AG04450 (cell line): Measurements from ENCODE around the gene BRAF. TPM values are rescaled to one million over a fixed set of nuclear protein-coding genes. Genes with fewer than 3 reads are reported as not detected.

Experiments used
- CTCF ChIA-PET: fragments of 300-600, 350-600 bp; formaldehyde crosslinking; extraction: SDS; loops from one replicate; lab custom pipeline; 2022; ENCODE audit warnings: antibody characterized with exemption, inconsistent platforms; lab: Charles Lee
- POLR2A ChIA-PET: fragments of 350-600 bp; formaldehyde crosslinking; extraction: SDS; loops from one replicate; lab custom pipeline; 2021; ENCODE audit warnings: antibody characterized with exemption, inconsistent platforms; lab: Yijun Ruan, JAX
- DNase-seq: peaks from one replicate; pipeline ENCODE4 v3.0.0-alpha.2; 2011; ENCODE audit warnings: low read depth, low spot score
- H3K27ac ChIP-seq: one replicate; pipeline ENCODE4 v1.5.1; 2012; ENCODE audit warnings: low read depth, low read length, control low read depth
- H3K27me3 ChIP-seq: one replicate; pipeline ENCODE4 v1.6.0; 2012; ENCODE audit warnings: low read length; ENCODE audit not compliant: control insufficient read depth, insufficient read depth
- H3K4me3 ChIP-seq: 2 replicates; pipeline ENCODE4 v1.5.1; 2011; ENCODE audit warnings: mild to moderate bottlenecking, low read depth, low read length, control low read depth
- H3K9me3 ChIP-seq: 2 replicates; pipeline ENCODE4 v1.5.1; 2012; ENCODE audit warnings: low read length; ENCODE audit not compliant: control insufficient read depth, insufficient read depth
- polyA plus RNA-seq: library from polyadenylated mRNA; depleted of rRNA; stranded (reverse); fragments of >200 nt; gene quantifications from 2 replicates; pipeline ENCODE4 v1.2.3, GENCODE V29; 2011
- TF ChIP-seq, protein P1 (sequence below): IDR thresholded peaks from 2 replicates; pipeline ENCODE4 v1.5.1; 2011; ENCODE audit warnings: low read depth, low read length, control low read depth, inconsistent platforms

Gene BRAF
- polyA plus RNA-seq, 1 experiment: 19.3 TPM

DNA sequence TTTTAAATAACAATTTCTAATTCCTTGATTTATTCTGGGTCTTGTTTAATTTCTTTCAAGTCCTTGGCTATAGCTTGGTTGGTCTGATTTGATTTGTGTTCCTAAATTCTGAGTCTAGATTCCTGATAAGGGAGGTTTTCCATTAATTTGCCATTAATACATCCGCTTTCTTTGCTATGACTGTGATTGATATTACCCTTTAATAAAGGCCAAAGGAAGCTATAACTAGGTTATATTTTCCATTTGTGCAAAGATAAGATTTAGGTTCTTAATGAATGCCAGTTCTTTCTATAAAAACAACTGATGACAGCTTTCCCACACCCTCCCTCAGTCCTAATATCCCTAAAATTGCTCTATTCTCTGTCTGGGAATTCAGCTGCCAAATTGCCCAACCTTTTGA lies 200.0 kb downstream of the BRAF start:
- Histone ChIP-seq H3K27ac (no peak overlapping the region), H3K27me3 (no peaks in the 10 kb centered on the region), H3K4me3 (no peak overlapping the region), H3K9me3 (no peaks in the 10 kb centered on the region)
- TF ChIP-seq, protein P1, sequence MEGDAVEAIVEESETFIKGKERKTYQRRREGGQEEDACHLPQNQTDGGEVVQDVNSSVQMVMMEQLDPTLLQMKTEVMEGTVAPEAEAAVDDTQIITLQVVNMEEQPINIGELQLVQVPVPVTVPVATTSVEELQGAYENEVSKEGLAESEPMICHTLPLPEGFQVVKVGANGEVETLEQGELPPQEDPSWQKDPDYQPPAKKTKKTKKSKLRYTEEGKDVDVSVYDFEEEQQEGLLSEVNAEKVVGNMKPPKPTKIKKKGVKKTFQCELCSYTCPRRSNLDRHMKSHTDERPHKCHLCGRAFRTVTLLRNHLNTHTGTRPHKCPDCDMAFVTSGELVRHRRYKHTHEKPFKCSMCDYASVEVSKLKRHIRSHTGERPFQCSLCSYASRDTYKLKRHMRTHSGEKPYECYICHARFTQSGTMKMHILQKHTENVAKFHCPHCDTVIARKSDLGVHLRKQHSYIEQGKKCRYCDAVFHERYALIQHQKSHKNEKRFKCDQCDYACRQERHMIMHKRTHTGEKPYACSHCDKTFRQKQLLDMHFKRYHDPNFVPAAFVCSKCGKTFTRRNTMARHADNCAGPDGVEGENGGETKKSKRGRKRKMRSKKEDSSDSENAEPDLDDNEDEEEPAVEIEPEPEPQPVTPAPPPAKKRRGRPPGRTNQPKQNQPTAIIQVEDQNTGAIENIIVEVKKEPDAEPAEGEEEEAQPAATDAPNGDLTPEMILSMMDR: no peak
- ChIA-PET POLR2A (no interaction called here), CTCF (interaction anchor here (0.5 kb wide), 1 partner anchor 43 kb away, joined by 3 read pairs; no protein-coding TSS in a partner anchor)
- DNase-seq: no peak

DNA sequence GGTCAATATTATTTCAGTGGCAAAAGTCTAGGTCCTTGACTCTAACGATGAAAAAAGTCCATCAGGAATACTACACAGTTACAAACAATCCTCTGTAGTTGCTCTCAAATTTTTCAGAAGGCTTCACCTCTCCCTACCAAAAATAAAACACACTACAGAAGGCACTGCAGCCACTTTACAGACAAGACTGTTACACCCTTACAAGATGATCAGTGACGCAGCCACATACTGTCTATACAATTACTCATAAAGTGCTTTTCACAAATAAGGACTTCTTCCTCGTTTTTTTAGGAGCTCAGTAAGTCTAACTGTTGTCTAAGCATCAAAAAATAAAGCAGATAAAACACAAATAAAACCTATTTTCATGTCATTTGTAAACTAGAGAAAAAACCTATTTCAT lies 201.2 kb downstream of the BRAF start:
- no peak overlapping the region for H3K4me3 ChIP-seq
- no peak for DNase-seq
- CTCF ChIA-PET: no interaction called here

DNA sequence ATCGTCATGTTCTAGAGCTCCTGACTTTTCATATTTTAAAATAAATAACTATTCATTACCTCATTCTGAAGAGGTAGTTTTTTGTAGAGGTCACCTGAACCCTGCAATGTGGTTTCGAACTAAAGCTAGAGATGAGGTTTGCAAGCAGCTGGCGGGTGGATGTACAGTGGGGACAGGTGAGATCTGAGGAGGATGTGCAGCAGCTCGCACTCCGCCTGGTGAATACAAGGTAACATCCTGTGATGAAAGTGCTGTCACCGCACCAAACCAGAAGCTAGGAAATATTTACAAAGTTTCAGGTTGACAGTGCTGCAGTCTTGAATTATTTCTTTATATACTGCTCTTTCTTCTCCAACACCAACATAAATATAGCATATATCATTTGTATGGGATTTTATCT lies 201.7 kb downstream of the BRAF start:
- ChIA-PET POLR2A (no interaction called here), CTCF (no interaction called here)
- no peak overlapping the region for H3K27ac ChIP-seq
- H3K27me3 ChIP-seq: no peaks in the 10 kb centered on the region
- no peaks in the 10 kb centered on the region for H3K9me3 ChIP-seq
- TF ChIP-seq, protein P1: no peak
- H3K4me3 ChIP-seq: no peak overlapping the region
- DNase-seq: no peak

More for the DNA sequence above, 201.2 kb downstream of the BRAF start:
- POLR2A ChIA-PET: no interaction called here
- Histone ChIP-seq H3K27me3 (no peaks in the 10 kb centered on the region), H3K9me3 (no peaks in the 10 kb centered on the region), H3K27ac (no peak overlapping the region)
- TF ChIP-seq, protein P1: no peak

DNA sequence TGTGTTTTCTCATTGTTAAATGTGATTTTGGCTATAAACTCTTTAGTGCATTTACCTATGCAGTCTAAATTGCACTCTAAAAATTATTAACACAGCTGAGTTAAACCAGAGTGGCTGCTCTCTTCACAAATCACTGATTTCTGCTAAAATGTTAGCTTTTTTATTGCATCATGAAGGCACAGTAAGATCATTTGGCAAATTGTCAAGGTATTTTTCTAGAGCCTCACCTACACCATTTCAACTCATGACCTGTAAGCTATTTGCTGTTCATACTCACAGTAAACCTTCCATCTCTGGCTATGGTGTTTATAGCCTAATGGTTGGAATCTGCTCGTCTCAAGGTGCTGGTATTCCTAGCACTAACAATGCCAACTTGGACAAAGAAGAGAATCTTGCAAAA lies 202.5 kb downstream of the BRAF start:
- no peak overlapping the region for H3K4me3 ChIP-seq
- ChIA-PET POLR2A (no interaction called here), CTCF (no interaction called here)
- TF ChIP-seq, protein P1: no peak
- no peak for DNase-seq
- no peaks in the 10 kb centered on the region for H3K27me3 ChIP-seq
- H3K9me3 ChIP-seq: no peaks in the 10 kb centered on the region
- no peak overlapping the region for H3K27ac ChIP-seq

DNA sequence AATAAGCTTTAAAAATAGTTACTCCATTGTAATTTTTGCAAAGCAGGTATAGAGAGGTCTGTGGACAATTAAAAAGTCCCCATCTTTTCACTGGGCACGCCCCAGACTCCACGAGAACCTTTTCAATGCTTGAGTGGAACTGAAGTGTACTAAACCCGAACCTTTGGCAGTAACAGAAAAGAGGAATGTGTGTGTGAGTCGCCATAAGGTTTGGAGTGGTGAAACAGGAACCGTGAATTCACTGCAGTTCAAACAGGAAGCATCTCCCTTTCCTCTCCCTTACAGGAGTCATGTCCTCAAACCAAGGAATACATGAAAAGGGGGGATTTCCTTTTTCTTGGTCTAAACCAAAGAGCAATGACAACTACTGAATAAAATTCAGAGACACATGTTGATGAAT lies 205.0 kb downstream of the BRAF start:
- no peaks in the 10 kb centered on the region for H3K9me3 ChIP-seq
- no peak for DNase-seq
- POLR2A ChIA-PET: no interaction called here
- CTCF ChIA-PET: no interaction called here
- no peak overlapping the region for H3K4me3 ChIP-seq
- no peaks in the 10 kb centered on the region for H3K27me3 ChIP-seq
- H3K27ac ChIP-seq: no peak overlapping the region
- TF ChIP-seq, protein P1: no peak
